Memory B cell (primary cell): ENCODE data around the gene PLD3.
"Not testable (repeated sequence)": the region's sequence is repeated elsewhere in the genome, so short reads cannot be mapped to it uniquely, and the experiment has no call there.

Experiments
- ATAC-seq: fragments of 150-1000 bp; cut with Tn5 transposase; 2 replicates; pipeline ENCODE4 v1.10.0; 2021; ENCODE audit warnings: low read depth, mild to moderate bottlenecking, moderate library complexity
- DNase-seq, 2 donors: peaks; one replicate each; pipeline ENCODE4 v3.0.0; 2022; ENCODE audit warnings: low spot score in 2 of 2
- H3K27ac Mint-ChIP-seq: one replicate; pipeline ENCODE4 v1.8.0; 2022; ENCODE audit warnings: mild to moderate bottlenecking, moderate library complexity, mixed read lengths
- H3K27me3 Mint-ChIP-seq: one replicate; pipeline ENCODE4 v1.8.0; 2022; ENCODE audit warnings: mixed read lengths
- H3K36me3 Mint-ChIP-seq: one replicate; pipeline ENCODE4 v1.8.0; 2022; ENCODE audit warnings: mild to moderate bottlenecking, mixed read lengths
- H3K4me1 Mint-ChIP-seq: one replicate; pipeline ENCODE4 v1.8.0; 2022; ENCODE audit warnings: mixed read lengths
- H3K4me3 Mint-ChIP-seq: one replicate; pipeline ENCODE4 v1.8.0; 2022; ENCODE audit warnings: mild to moderate bottlenecking, moderate library complexity, mixed read lengths
- H3K9me3 Mint-ChIP-seq: one replicate; pipeline ENCODE4 v1.8.0; 2022; ENCODE audit warnings: mixed read lengths

The PLD3 gene

DNA sequence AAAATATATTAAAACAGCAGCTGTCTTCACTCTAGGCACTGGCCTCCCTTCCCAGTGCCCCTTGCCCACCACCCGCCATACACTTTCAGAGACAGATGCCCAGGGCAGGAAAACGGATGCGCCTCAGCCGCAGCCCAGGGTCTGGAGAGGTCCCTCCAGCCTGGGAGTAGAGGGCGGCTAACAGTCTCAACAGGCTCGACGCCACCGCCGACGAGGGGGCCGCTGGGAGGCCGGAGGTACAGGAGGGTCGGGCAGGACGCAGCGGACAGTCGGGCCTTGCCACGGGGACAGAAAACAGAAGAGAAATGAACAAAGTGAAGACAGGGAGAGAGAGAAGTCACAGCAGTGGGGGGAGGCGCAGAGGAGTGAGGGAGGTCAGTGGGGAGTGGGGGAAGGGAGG, 27.4 kb upstream of the PLD3 start:
- no peak overlapping the region for H3K27ac Mint-ChIP-seq
- DNase-seq: no peak
- H3K4me1 Mint-ChIP-seq: peaks cover 3% of the 10 kb centered on the region
- H3K4me3 Mint-ChIP-seq: no peak overlapping the region
- no peak for ATAC-seq
- H3K36me3 Mint-ChIP-seq: peaks cover 40% of the 10 kb centered on the region
- no peaks in the 10 kb centered on the region for H3K27me3 Mint-ChIP-seq
- H3K9me3 Mint-ChIP-seq: no peaks in the 10 kb centered on the region

DNA sequence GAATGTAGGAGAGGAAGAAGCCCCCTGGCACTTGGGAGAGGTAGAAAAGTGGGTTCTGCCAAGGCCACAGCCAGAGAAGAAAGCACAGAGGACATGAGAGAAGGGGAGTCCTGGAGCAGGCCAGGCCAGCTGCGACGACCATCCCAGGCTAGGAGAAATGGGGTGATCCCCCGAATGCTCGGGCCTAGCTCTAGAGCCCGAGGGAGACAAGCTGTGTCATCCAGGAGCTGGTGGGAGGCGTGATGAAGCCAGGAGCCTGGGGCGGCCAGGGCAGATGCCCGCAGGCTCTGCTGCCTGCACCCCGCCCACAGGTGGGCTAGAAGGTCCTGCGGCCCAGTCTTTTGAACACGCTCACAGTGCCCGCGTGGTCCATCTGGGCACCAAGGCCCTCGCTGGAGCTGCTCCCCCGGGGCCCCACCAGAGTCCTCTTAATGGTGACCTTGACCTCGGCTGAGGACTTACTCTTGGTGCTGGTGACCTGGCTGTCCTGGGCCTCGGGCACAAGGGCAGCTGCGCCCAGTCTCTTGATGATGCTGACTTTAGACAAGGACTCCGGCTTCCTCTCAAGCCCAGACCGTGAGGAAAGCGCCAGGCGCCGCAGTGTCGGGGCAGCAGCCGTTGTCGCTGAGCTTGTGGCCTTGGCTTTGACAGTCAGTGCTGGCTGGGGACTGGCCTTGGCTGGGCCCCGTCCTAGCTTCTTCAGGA, 26.8 kb upstream of the PLD3 start:
- H3K9me3 Mint-ChIP-seq: no peaks in the 10 kb centered on the region
- H3K27ac Mint-ChIP-seq: no peak overlapping the region
- H3K4me1 Mint-ChIP-seq: peaks cover 3% of the 10 kb centered on the region
- no peak for ATAC-seq
- no peaks in the 10 kb centered on the region for H3K27me3 Mint-ChIP-seq
- no peak overlapping the region for H3K4me3 Mint-ChIP-seq
- no peak for DNase-seq
- peaks cover 43% of the 10 kb centered on the region for H3K36me3 Mint-ChIP-seq

DNA sequence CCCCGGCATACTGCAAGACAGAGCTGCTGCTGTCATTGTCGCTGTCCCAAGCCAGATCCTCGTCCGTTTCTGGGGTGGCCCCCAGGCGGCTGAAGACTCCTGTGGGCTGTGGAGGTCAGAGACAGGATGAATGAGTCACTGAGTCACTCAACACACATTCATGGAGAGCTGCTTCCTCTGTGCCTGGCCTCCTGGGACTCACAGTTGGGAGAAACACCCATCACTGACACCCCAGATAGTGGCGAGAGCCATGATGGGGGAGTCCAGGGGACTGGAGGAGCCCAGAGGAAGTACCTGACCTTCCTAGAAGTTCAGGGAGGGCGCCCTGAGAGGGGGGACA, 26.3 kb upstream of the PLD3 start:
- Mint-ChIP-seq H3K4me3 (no peak overlapping the region), H3K27ac (no peak overlapping the region), H3K36me3 (peaks cover 43% of the 10 kb centered on the region), H3K4me1 (peaks cover 3% of the 10 kb centered on the region), H3K27me3 (no peaks in the 10 kb centered on the region), H3K9me3 (no peaks in the 10 kb centered on the region)
- ATAC-seq (no peak), DNase-seq (no peak)

DNA sequence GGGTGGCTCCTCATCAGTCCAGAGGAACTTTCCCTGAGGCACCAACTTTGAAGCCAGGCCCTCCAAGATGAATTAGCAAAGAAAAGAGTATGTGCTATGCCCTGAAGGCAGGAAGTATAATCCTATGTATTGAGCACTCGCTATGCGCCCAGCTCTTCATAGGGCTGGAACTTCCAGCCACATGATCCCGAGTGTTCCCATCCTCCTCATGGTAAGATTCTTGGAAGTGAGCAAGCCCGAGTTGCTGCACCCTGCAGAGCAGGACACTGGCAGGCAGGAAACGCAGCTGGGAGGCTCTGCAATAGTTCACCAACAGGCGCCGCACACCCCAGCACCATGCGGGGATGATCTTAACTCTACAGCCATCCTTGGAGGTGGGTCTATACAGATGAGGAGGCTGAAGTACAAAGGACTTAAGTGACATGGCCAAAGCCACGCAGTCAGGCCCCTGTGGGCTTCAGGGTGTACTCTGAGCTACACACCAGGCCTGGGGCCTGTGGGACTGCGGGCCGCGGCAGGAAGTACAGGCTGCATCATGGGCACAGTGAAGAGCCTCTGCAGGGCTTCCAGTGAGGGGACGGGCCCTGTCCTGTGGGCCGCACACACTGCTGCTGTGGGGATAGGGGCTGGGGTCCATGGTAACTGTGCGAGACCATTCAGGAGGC, 25.4 kb upstream of the PLD3 start:
- H3K4me3 Mint-ChIP-seq: no peak overlapping the region
- H3K4me1 Mint-ChIP-seq: peaks cover 3% of the 10 kb centered on the region
- H3K9me3 Mint-ChIP-seq: no peaks in the 10 kb centered on the region
- no peak for ATAC-seq
- no peaks in the 10 kb centered on the region for H3K27me3 Mint-ChIP-seq
- DNase-seq: no peak
- no peak overlapping the region for H3K27ac Mint-ChIP-seq
- H3K36me3 Mint-ChIP-seq: peaks cover 48% of the 10 kb centered on the region

DNA sequence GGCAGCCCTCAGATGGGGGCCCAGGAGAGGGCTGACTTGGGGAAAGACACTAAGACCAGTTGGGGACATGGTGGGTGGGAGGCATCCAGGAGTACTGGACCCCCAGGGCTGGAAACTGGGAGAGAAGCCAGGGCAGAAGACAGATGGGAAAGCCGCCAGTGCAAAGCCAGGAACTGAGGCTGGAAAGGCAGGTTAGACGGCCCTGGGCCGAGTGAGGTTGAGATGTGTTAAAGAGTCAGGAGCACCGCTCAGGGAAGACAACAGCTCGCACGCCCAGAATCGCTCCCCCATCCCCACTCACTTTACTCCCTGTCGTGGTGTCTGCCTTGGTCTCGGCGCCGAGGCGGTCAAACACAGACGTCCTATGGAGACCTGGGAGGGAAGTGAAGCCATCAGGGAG, 24.8 kb upstream of the PLD3 start:
- Mint-ChIP-seq H3K27me3 (no peaks in the 10 kb centered on the region), H3K27ac (no peak overlapping the region), H3K36me3 (peaks cover 52% of the 10 kb centered on the region), H3K4me3 (no peak overlapping the region), H3K4me1 (peaks cover 3% of the 10 kb centered on the region), H3K9me3 (no peaks in the 10 kb centered on the region)
- DNase-seq (no peak), ATAC-seq (no peak)

DNA sequence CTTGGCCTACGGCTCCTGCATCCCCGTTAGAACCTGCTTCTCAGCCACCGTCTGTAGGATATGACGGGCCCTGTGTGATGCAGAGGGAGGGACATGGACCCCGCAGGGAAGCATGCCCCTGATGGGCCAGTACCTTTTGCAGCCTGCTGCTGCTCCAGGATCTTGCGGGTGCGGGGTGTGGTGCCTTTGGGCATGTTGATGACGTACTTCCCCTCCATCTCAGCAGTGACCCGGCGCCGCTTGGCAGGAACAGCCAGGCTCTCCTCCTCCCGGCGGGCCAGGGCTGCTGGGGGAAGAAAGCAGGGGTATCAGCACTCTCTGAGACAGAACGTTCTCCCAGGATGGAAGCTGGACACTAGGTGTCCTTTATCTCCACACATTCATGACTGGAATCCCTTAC, 22.3 kb upstream of the PLD3 start:
- no peak overlapping the region for H3K27ac Mint-ChIP-seq
- DNase-seq: no peak
- ATAC-seq: no peak
- no peaks in the 10 kb centered on the region for H3K9me3 Mint-ChIP-seq
- H3K4me3 Mint-ChIP-seq: no peak overlapping the region
- no peaks in the 10 kb centered on the region for H3K27me3 Mint-ChIP-seq
- peaks cover 51% of the 10 kb centered on the region for H3K36me3 Mint-ChIP-seq
- no peaks in the 10 kb centered on the region for H3K4me1 Mint-ChIP-seq

DNA sequence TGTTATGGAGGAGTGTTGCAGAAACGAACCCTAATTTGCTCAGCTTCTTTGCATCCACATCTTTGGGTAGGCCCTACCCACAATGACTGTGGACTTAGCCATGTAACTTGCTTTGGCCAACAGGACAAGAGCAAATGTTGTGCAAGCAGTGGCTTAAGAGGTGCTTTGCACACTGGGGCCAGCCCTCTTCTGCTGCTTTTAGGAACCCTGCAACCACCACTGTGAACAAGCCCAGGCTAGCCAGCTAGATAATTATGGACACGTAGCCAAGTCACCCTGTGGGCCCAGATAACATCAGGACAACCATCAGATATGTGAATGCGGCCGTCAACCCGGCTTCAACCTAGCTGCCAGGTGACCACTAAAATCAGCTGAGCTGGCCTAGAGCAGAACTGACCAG, 17.4 kb upstream of the PLD3 start:
- no peak for ATAC-seq
- Mint-ChIP-seq H3K27me3 (no peaks in the 10 kb centered on the region), H3K4me3 (no peak overlapping the region), H3K36me3 (peaks cover 38% of the 10 kb centered on the region), H3K9me3 (no peaks in the 10 kb centered on the region), H3K4me1 (no peaks in the 10 kb centered on the region), H3K27ac (no peak overlapping the region)
- no peak for DNase-seq

DNA sequence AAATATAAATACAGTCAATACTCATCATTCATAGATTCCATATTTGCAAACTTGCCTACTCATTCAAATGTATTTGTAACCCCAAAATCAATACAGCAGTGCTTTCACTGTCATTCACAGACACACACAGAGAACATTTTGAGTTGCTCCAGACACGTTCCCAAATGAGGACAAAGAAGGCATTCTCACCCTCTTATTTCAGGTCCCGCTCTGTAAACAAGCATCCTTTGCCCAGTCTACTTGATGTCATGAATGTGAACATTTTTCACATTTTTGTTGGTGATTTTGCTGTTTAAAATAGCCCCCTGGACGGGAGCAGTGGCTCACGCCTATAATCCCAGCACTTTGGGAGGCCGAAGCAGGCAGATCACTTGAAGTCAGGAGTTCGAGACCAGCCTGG, 15.8 kb upstream of the PLD3 start:
- Mint-ChIP-seq H3K9me3 (no peaks in the 10 kb centered on the region), H3K4me1 (no peaks in the 10 kb centered on the region), H3K36me3 (peaks cover 34% of the 10 kb centered on the region), H3K27ac (no peak overlapping the region), H3K27me3 (no peaks in the 10 kb centered on the region), H3K4me3 (no peak overlapping the region)
- DNase-seq (no peak), ATAC-seq (no peak)

DNA sequence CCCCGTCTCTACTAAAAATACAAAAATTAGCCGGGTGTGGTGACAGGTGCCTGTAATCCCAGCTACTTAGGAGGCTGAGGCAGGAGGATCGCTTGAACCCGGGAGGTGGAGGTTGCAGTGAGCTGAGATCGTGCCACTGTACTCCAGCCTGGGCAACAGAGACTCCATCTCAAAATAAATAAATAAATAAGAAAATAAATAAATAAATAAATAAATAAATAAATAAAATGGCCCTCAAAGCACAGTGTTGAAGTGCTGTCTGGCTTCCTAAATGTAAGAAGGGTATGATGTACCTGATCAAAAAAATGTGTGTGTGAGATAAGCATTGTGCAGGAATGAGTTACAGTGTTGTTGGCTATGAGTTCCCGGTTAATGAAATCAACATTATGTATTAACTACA, 15.4 kb upstream of the PLD3 start:
- H3K9me3 Mint-ChIP-seq, H3K27me3 Mint-ChIP-seq, DNase-seq, H3K4me3 Mint-ChIP-seq, ATAC-seq, H3K4me1 Mint-ChIP-seq, H3K27ac Mint-ChIP-seq: not testable (repeated sequence)
- H3K36me3 Mint-ChIP-seq: peaks cover 32% of the 10 kb centered on the region

DNA sequence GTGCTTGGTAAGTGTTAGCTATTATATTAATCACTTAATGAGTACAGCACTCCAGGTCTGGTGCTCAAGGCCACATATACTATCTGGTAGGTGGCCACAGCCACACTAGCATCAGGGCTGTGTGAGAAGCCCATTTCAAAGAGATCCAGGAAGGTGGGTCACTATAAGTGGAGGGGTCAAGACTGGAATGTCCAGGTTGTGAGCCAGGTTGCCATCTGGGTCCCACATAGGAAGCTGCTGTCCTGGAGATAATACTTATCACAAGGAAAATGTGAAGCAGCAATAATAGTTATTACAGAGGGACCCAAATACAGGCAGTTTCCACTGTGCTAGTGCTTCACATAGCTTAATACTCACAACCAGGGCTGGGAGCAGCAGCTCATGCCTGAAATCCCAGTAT, 13.4 kb upstream of the PLD3 start:
- no peak for ATAC-seq
- Mint-ChIP-seq H3K27me3 (no peaks in the 10 kb centered on the region), H3K36me3 (peaks cover 29% of the 10 kb centered on the region), H3K4me3 (no peak overlapping the region), H3K27ac (no peak overlapping the region), H3K4me1 (peaks cover 2% of the 10 kb centered on the region), H3K9me3 (no peaks in the 10 kb centered on the region)
- no peak for DNase-seq

DNA sequence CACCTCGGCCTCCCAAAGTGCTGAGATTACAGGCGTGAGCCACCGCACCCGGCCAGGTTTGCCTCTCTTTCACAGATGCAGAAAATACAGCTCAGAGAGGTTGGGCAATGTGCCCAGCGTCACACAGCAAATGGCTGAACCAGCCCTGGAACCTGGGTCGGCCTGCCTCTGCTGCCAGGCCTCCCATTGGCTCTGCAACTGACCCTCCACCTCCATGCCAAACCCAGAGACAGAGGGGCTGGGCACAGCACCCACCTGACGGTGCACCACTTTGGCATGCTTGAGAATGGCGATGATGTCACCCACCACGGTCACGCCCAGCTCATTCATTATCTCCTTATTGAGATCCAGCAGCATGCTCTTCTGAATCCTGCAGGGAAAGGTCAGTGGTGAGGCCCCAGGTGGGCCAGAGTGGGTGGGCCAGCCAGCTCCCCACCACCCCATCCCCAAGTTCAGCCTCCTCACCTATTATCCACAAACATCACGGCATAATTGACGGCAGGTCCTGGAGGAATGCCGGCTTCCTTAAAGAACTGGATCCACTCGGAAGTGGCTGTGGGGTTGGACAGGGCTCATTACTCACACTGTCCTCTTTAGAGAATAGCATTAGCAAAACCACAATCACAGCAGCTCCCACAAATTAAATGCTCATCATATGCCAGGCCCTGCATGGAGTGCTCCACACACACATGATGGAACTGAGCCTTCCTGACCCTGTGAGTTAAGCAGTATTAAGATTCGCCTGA, 12.5 kb upstream of the PLD3 start:
- no peak for DNase-seq
- Mint-ChIP-seq H3K27me3 (no peaks in the 10 kb centered on the region), H3K4me3 (no peak overlapping the region), H3K4me1 (peaks cover 2% of the 10 kb centered on the region), H3K27ac (no peak overlapping the region), H3K9me3 (no peaks in the 10 kb centered on the region), H3K36me3 (peaks cover 29% of the 10 kb centered on the region)
- ATAC-seq: no peak

DNA sequence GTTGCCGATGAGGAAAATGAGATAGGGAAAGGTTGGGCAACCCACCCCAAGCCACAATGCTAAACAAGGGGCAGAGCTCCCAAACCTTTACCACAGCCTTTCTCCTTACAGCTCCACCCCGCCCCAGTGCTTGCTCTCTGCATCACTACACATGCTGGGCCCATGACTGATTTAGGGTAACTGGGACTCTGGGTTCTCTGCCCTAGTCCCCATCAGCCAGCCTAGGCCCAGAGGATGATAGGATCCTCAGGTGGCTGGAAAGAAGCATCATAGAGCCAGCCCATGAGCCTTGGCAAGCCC, 11.9 kb upstream of the PLD3 start:
- Mint-ChIP-seq H3K9me3 (no peaks in the 10 kb centered on the region), H3K36me3 (peaks cover 29% of the 10 kb centered on the region), H3K27me3 (no peaks in the 10 kb centered on the region), H3K27ac (no peak overlapping the region), H3K4me3 (no peak overlapping the region), H3K4me1 (peaks cover 2% of the 10 kb centered on the region)
- DNase-seq: no peak
- no peak for ATAC-seq

DNA sequence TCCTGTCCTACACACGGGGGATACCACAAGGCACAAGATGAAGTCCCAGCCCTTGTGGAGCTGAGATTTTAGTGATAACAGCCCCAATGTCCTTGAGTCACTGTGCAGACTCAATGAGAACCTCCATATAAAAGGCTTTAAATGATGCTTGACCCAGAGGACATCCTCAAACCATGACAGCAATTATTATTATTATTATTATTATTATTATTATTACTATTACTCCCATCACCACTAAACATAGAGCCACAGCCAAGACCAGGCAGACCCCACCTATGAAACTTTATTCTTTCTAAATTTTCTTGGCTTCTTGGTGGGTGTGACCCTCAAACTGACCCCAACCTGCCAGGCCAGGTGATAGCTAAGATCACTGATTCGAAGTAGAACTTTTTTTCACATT, 11.4 kb upstream of the PLD3 start:
- Mint-ChIP-seq H3K36me3 (peaks cover 28% of the 10 kb centered on the region), H3K27me3 (no peaks in the 10 kb centered on the region), H3K9me3 (no peaks in the 10 kb centered on the region), H3K27ac (no peak overlapping the region), H3K4me1 (peaks cover 2% of the 10 kb centered on the region), H3K4me3 (no peak overlapping the region)
- DNase-seq (no peak), ATAC-seq (no peak)

DNA sequence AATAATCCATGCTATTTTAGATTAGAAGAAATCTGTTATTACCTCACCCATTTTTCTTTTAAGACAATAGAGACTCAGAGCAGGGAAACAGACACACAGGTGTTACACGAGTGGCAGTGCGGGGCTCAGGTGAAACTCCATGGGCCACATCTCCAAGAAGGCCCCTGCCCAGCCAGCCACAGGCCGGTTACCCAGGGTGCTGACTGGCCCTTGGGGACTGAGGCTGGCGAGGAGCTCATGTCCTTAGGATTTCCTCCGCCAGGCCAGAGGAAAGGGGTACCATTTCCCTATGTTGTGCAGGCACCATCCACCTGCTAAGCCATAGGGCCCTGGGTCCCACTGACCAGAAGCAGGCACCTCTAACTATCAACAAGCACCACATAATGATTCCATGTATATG, 10.9 kb upstream of the PLD3 start:
- Mint-ChIP-seq H3K9me3 (no peaks in the 10 kb centered on the region), H3K27me3 (no peaks in the 10 kb centered on the region), H3K36me3 (peaks cover 27% of the 10 kb centered on the region), H3K4me1 (peaks cover 6% of the 10 kb centered on the region), H3K27ac (no peak overlapping the region), H3K4me3 (no peak overlapping the region)
- DNase-seq (no peak), ATAC-seq (no peak)
